CD1c-positive myeloid dendritic cell (primary cell): ENCODE measurements around the gene EEF1AKMT2.

ENCODE experiments used
- DNase-seq: peaks from one replicate; pipeline ENCODE4 v3.0.0-alpha.2; 2016; ENCODE audit errors: extremely low spot score

EEF1AKMT2 gene

GRCh38 chr10:124737708-124738107 is 54.0 kb downstream of the EEF1AKMT2 start:
- no peak for DNase-seq

GRCh38 chr10:124737221-124737620 is 54.5 kb downstream of the EEF1AKMT2 start:
- no peak for DNase-seq

GRCh38 chr10:124736491-124737136 is 55.1 kb downstream of the EEF1AKMT2 start:
- DNase-seq = no peak

GRCh38 chr10:124735491-124736286 is 56.0 kb downstream of the EEF1AKMT2 start:
- no peak for DNase-seq

- no peak for DNase-seq
Measured at GRCh38 chr10:124734311-124735166, 57.1 kb downstream of the EEF1AKMT2 start.

- no peak for DNase-seq
Measured at GRCh38 chr10:124733571-124734245, 58.0 kb downstream of the EEF1AKMT2 start.

DNA sequence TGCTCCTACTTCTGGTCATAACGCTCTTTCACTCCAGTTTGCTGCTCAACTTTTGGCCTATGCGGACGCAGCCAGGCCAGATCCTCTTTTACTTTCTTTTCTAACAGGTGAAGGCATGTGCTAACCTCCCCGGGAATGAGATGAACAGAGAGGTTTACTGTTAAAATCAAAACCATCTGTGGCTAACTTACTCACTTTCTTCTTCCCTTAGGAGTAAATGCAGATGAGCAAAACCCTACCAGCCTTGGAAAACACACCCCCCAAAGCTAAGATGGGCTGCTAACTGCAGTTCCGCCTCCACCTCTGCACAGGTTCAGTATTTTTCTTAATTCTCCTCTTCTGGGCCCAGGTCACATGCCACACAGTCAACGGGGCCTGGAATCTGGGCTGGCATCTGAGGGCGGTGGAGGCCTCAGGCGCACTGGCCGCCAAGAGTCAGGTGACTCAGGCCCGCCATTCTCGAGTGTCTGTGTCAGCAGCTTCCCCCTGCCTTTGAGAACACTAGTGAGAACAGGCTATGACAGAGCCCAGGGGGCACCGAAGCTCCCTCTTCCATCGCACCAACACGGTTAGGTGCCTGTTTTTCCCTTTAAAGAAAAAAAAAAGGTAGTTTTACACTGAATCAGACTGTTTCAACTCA is 58.6 kb downstream of the EEF1AKMT2 start:
- DNase-seq = no peak

GRCh38 chr10:124731551-124731950 is 60.1 kb downstream of the EEF1AKMT2 start:
- DNase-seq = no peak

GRCh38 chr10:124730790-124731189 is 60.9 kb downstream of the EEF1AKMT2 start:
- DNase-seq = no peak

DNA sequence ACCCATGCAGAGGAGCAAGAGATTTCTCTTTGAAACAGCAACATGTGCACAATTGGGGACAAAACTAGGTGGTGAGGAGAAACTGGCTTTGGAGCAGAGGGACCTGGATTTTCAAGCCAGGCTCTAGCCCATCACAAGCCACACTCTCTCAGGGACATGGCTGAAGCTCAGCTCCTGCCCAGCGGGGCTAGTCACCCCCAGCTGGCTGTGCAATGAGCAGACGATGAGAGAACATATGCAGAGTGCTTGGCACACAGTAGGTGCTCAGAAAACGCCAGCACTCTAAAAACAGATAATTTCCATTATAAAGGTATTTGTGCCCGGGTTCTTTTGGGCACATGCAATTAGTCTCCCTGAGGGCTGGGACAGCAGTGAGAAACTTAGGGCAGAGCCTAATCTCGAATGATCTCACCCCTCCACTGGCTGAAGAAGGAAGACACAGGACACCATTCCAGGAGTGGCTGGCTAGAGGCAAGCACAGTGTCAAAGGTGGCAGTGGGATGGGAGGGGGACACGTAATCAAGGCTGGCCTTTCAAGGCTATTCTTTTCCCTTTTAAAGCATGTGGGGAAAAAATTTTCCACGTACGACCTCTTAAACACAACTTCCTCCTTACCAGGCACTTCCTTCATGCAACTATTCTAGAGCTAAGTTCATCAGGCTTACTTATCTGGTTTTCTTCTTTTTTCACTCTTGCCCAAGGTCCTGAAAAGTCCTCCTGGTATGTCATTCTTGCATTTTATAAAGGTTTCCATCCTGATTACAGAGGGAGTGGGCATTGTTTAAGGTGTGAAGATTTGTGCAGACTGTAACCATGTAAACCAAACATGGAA is 62.6 kb downstream of the EEF1AKMT2 start:
- DNase-seq = peak; percentile 88

GRCh38 chr10:124728071-124728829 is 63.4 kb downstream of the EEF1AKMT2 start:
- peak; percentile 91 for DNase-seq

- DNase-seq = no peak
Measured at GRCh38 chr10:124727361-124727960, 64.2 kb downstream of the EEF1AKMT2 start.

DNA sequence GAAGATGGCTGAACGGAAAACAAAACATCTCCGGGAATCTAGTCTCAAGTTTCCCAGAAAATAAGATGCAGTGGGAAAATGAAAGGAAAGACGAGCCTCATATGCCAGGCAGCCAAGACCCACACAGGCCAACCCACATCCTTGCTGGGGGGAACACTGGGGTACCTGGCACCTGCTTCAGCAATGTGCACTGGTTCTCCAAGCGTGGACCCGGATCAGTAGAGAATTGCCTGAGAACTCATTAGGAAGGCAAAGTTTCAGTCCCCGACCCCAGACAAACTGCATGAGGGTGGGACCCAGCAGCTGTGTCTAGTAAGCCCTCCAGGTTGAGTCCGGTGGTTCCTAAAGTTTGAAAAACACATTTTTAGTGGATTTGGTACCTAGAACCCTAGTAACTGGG is 65.9 kb downstream of the EEF1AKMT2 start:
- no peak for DNase-seq

DNA sequence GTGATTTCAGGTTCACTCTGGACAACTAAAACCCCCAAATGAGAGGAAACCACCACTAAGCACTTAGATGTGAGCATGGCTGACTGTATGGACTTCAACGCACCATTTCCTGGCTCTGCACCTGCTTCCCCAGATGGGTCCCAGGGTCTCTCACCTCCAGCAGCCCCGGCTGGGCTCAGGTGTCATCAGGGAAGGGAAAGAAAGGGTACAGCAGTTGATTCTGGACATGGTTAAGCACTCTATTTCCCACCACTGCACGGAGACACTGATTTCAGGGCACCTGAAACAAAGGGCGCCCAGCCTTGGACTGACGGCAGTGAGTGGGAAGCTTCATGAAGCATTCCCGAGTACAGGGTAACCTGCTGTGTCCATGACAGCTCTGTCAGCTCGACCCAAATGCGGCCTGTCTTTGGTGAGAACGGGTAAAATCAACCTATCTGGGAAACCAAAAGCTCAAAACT is 66.5 kb downstream of the EEF1AKMT2 start:
- no peak for DNase-seq

GRCh38 chr10:124724279-124725027 is 67.2 kb downstream of the EEF1AKMT2 start:
- DNase-seq = no peak

- no peak for DNase-seq
Measured at GRCh38 chr10:124723826-124724225, 67.9 kb downstream of the EEF1AKMT2 start.

GRCh38 chr10:124722798-124723783 is 68.6 kb downstream of the EEF1AKMT2 start:
- DNase-seq = peak; percentile 91
